ENCODE measurements around the gene LRRK1.

LRRK1 gene

DNA sequence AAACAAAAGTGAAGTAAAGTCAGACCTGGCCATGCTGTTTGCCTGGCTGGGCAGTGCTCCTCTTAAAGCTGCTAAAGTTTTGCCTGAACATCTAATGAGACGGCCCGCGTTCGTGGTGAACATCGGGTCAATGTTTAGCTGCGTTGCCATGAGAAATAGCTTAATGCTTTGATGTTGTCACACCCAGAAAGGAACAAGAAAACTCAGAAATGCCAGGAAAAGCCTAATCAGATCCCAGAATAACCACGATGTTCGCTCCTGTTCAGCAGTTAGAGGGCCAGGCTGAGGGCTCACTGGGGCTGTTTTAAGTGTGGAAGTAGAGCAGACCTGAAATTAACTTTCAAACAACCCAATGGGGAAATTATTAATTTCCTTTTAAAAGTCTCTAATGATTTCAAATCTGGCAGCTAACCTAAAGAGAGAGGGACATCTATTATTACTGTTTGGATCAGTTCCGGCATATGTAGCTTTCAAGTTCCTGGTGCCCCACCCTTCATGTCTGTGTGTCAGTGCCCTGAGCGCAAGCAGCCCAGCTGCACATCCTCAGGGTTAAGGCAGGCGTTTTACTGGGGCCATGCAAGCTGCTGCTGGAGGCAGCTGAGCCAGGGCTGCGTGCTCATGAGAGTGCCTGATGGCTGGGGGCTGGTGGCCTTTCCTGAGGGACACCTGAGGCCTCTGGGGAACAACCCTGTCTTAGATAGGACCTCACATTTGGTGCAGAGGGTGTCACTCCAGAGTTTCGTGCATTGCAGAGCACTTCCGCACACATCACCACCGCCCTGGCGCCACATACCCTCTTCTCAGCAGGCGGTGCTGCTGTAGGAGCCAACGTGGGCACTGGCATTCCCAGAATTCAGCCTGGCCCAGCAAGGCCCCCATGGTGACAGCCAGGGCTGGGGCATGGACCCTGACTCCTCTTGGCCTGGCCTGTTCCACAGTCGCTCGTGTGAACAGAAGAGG, 76.6 kb downstream of the LRRK1 start:
- H3K36me3 ChIP-seq (ENCODE audit: insufficient read depth, low read length) = no peaks in the 10 kb centered on the region
- TF ChIP-seq EZH2 (IDR thresholded peaks at IDR 0.05) = no peak
- TF ChIP-seq FOXP2 (optimal IDR thresholded peaks at IDR 0.05; ENCODE audit: control extremely low read depth, extremely low read length, insufficient read depth) = no peak
- TF ChIP-seq POLR2AphosphoS5 (IDR thresholded peaks at IDR 0.05; ENCODE audit: borderline replicate concordance, low read depth, low read length) = no peak
- DNase-seq (ENCODE audit: low read depth, low spot score) = no peak
- no peak overlapping the region for H3K4me3 ChIP-seq
- no peaks in the 10 kb centered on the region for H3K9me3 ChIP-seq (ENCODE audit: low read depth, low read length)
- no peak overlapping the region for H3K9ac ChIP-seq (ENCODE audit: insufficient read length)
- no peak overlapping the region for H3K27ac ChIP-seq

DNA sequence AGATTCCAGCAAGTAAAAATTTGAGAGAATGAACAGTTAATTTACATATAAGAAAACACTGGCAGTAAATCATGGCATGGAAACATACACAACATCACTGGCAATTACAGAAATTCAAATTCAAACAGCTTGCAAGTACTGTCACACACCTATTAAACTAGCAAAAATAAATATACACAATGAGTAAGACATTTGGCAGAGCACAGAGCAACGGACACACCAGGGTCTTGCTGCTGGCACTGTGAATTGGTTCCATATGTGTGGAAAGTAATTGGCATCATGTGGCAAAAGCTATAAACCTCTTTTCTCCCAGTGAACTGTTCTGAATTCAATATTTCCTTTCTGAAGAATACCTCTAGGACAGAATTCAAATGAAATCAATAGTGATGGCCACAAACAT, 78.3 kb downstream of the LRRK1 start:
- Histone ChIP-seq H3K27ac (no peak overlapping the region), H3K4me3 (no peak overlapping the region), H3K36me3 (ENCODE audit: insufficient read depth, low read length) (no peaks in the 10 kb centered on the region), H3K9me3 (ENCODE audit: low read depth, low read length) (no peaks in the 10 kb centered on the region), H3K9ac (ENCODE audit: insufficient read length) (no peak overlapping the region)
- TF ChIP-seq EZH2 (IDR thresholded peaks at IDR 0.05) = no peak
- no peak for TF ChIP-seq POLR2AphosphoS5 (IDR thresholded peaks at IDR 0.05; ENCODE audit: borderline replicate concordance, low read depth, low read length)
- TF ChIP-seq FOXP2 (optimal IDR thresholded peaks at IDR 0.05; ENCODE audit: control extremely low read depth, extremely low read length, insufficient read depth) = no peak
- DNase-seq (ENCODE audit: low read depth, low spot score) = no peak

DNA sequence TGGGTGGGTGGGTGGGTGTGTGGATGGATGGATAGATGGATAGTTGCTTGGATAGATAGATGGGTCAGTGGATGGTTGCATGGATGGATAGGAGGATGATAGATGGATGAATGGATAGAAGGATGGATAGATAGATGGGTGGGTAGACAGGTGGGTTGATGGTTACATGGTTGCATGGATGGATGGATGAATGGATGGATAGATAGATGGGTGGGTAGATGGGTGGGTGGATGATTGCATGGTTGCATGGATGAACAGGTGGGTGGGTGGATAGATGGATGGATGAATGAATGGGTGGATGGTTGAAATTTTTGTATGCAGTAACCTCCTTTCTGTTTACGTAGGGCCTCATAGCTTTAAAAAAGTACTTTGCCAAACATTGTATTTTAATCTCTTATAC, 79.5 kb downstream of the LRRK1 start:
- Histone ChIP-seq H3K9me3 (ENCODE audit: low read depth, low read length) (no peaks in the 10 kb centered on the region), H3K9ac (ENCODE audit: insufficient read length) (no peak overlapping the region), H3K27ac (no peak overlapping the region), H3K36me3 (ENCODE audit: insufficient read depth, low read length) (no peaks in the 10 kb centered on the region), H3K4me3 (no peak overlapping the region)
- TF ChIP-seq EZH2 (IDR thresholded peaks at IDR 0.05) (no peak), POLR2AphosphoS5 (IDR thresholded peaks at IDR 0.05; ENCODE audit: borderline replicate concordance, low read depth, low read length) (no peak), FOXP2 (optimal IDR thresholded peaks at IDR 0.05; ENCODE audit: control extremely low read depth, extremely low read length, insufficient read depth) (no peak)
- no peak for DNase-seq (ENCODE audit: low read depth, low spot score)

- no peaks in the 10 kb centered on the region for H3K9me3 ChIP-seq (ENCODE audit: low read depth, low read length)
- no peak overlapping the region for H3K9ac ChIP-seq (ENCODE audit: insufficient read length)
- no peak for DNase-seq (ENCODE audit: low read depth, low spot score)
- TF ChIP-seq FOXP2 (optimal IDR thresholded peaks at IDR 0.05; ENCODE audit: control extremely low read depth, extremely low read length, insufficient read depth) (no peak), EZH2 (IDR thresholded peaks at IDR 0.05) (no peak), POLR2AphosphoS5 (IDR thresholded peaks at IDR 0.05; ENCODE audit: borderline replicate concordance, low read depth, low read length) (no peak)
- H3K36me3 ChIP-seq (ENCODE audit: insufficient read depth, low read length) = no peaks in the 10 kb centered on the region
- no peak overlapping the region for H3K4me3 ChIP-seq
- no peak overlapping the region for H3K27ac ChIP-seq
Measured at GRCh38 chr15:100999369-100999768, 80.2 kb downstream of the LRRK1 start.

GRCh38 chr15:101000271-101000681, 81.1 kb downstream of the LRRK1 start:
- Histone ChIP-seq H3K36me3 (ENCODE audit: insufficient read depth, low read length) (no peaks in the 10 kb centered on the region), H3K4me3 (no peak overlapping the region), H3K9me3 (ENCODE audit: low read depth, low read length) (0 out of 2 replicates have a peak, but pooled peaks cover 3% of the 10 kb centered on the region), H3K9ac (ENCODE audit: insufficient read length) (no peak overlapping the region), H3K27ac (no peak overlapping the region)
- no peak for DNase-seq (ENCODE audit: low read depth, low spot score)
- TF ChIP-seq FOXP2 (optimal IDR thresholded peaks at IDR 0.05; ENCODE audit: control extremely low read depth, extremely low read length, insufficient read depth) = no peak
- TF ChIP-seq POLR2AphosphoS5 (IDR thresholded peaks at IDR 0.05; ENCODE audit: borderline replicate concordance, low read depth, low read length) = no peak
- TF ChIP-seq EZH2 (IDR thresholded peaks at IDR 0.05) = no peak

DNA sequence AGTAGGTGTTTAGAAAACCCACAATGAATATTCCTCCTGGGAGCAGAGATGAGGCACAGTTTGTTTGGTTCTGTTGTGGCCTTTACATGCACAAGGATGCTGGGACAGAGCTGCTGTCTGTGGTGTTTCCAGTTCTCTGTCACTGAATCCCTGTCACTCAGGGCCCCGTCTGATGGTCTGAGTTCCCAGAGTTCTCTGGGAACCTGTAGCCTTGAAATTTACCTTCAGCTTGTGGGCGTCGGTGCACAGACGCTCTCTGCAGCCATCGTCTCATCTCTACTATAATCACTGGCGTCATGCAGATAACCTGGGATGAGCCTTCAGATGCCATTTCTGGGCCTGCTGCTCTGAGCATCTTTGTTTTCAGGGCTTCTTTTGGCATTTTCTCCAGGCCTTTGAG, 81.9 kb downstream of the LRRK1 start:
- Histone ChIP-seq H3K9me3 (ENCODE audit: low read depth, low read length) (0 out of 2 replicates have a peak, but pooled peaks cover 3% of the 10 kb centered on the region), H3K36me3 (ENCODE audit: insufficient read depth, low read length) (no peaks in the 10 kb centered on the region), H3K27ac (no peak overlapping the region), H3K9ac (ENCODE audit: insufficient read length) (no peak overlapping the region), H3K4me3 (no peak overlapping the region)
- TF ChIP-seq EZH2 (IDR thresholded peaks at IDR 0.05) = no peak
- TF ChIP-seq FOXP2 (optimal IDR thresholded peaks at IDR 0.05; ENCODE audit: control extremely low read depth, extremely low read length, insufficient read depth) = no peak
- no peak for TF ChIP-seq POLR2AphosphoS5 (IDR thresholded peaks at IDR 0.05; ENCODE audit: borderline replicate concordance, low read depth, low read length)
- no peak for DNase-seq (ENCODE audit: low read depth, low spot score)

- no peak for DNase-seq (ENCODE audit: low read depth, low spot score)
- H3K4me3 ChIP-seq = no peak overlapping the region
- H3K9me3 ChIP-seq (ENCODE audit: low read depth, low read length) = 0 out of 2 replicates have a peak, but pooled peaks cover 3% of the 10 kb centered on the region
- TF ChIP-seq FOXP2 (optimal IDR thresholded peaks at IDR 0.05; ENCODE audit: control extremely low read depth, extremely low read length, insufficient read depth) (no peak), EZH2 (IDR thresholded peaks at IDR 0.05) (no peak), POLR2AphosphoS5 (IDR thresholded peaks at IDR 0.05; ENCODE audit: borderline replicate concordance, low read depth, low read length) (no peak)
- H3K27ac ChIP-seq = no peak overlapping the region
- H3K9ac ChIP-seq (ENCODE audit: insufficient read length) = no peak overlapping the region
- no peaks in the 10 kb centered on the region for H3K36me3 ChIP-seq (ENCODE audit: insufficient read depth, low read length)
Measured at GRCh38 chr15:101001796-101002195, 82.6 kb downstream of the LRRK1 start.

GRCh38 chr15:101003081-101003480, 83.9 kb downstream of the LRRK1 start:
- Histone ChIP-seq H3K9me3 (ENCODE audit: low read depth, low read length) (0 out of 2 replicates have a peak, but pooled peaks cover 3% of the 10 kb centered on the region), H3K4me3 (no peak overlapping the region), H3K27ac (no peak overlapping the region), H3K9ac (ENCODE audit: insufficient read length) (no peak overlapping the region), H3K36me3 (ENCODE audit: insufficient read depth, low read length) (no peaks in the 10 kb centered on the region)
- DNase-seq (ENCODE audit: low read depth, low spot score) = no peak
- TF ChIP-seq EZH2 (IDR thresholded peaks at IDR 0.05) (no peak), POLR2AphosphoS5 (IDR thresholded peaks at IDR 0.05; ENCODE audit: borderline replicate concordance, low read depth, low read length) (no peak), FOXP2 (optimal IDR thresholded peaks at IDR 0.05; ENCODE audit: control extremely low read depth, extremely low read length, insufficient read depth) (no peak)

Measured in SK-N-MC (cell line).